NOMO-1 (cell line): Measurements from ENCODE around the gene LRBA.

ENCODE experiments used
- DNase-seq, 2 experiments: peaks; one replicate each; lab custom pipeline; 2025; ENCODE audit not compliant: unreplicated experiment in 2 of 2; lab: John Stamatoyannopoulos, UW

LRBA gene

GRCh38 chr4:150258569-150258968 is 756.5 kb downstream of the LRBA start:
- DNase-seq, result no peak

GRCh38 chr4:150256841-150257730 is 758.0 kb downstream of the LRBA start:
- peak in 1 of 2 experiments; percentile 1 for DNase-seq

- no peak for DNase-seq
These were observed 758.9 kb downstream of the LRBA start for GRCh38 chr4:150256225-150256620.

GRCh38 chr4:150255610-150256224 is 759.4 kb downstream of the LRBA start:
- no peak for DNase-seq

GRCh38 chr4:150253965-150254630 is 761.0 kb downstream of the LRBA start:
- DNase-seq, result no peak

- no peak for DNase-seq
These were observed 761.7 kb downstream of the LRBA start for GRCh38 chr4:150253416-150253815.

GRCh38 chr4:150252741-150253140 is 762.3 kb downstream of the LRBA start:
- no peak for DNase-seq

- DNase-seq, result no peak
These were observed 762.8 kb downstream of the LRBA start for GRCh38 chr4:150252306-150252705.

GRCh38 chr4:150251752-150252190 is 763.3 kb downstream of the LRBA start:
- DNase-seq, result no peak

GRCh38 chr4:150250998-150251651 is 764.0 kb downstream of the LRBA start:
- no peak for DNase-seq

GRCh38 chr4:150250293-150250997 is 764.6 kb downstream of the LRBA start:
- DNase-seq, result no peak

GRCh38 chr4:150248181-150248580 is 766.9 kb downstream of the LRBA start:
- DNase-seq, result no peak

- no peak for DNase-seq
These were observed 767.9 kb downstream of the LRBA start for GRCh38 chr4:150247184-150247583.

- DNase-seq, result no peak
These were observed 770.5 kb downstream of the LRBA start for GRCh38 chr4:150244600-150244999.

GRCh38 chr4:150243932-150244331 is 771.2 kb downstream of the LRBA start:
- no peak for DNase-seq

GRCh38 chr4:150242820-150243458 is 772.1 kb downstream of the LRBA start:
- peak in 1 of 2 experiments; percentile 0 for DNase-seq

- no peak for DNase-seq
These were observed 775.1 kb downstream of the LRBA start for GRCh38 chr4:150240011-150240410.

- DNase-seq, result no peak
These were observed 776.5 kb downstream of the LRBA start for GRCh38 chr4:150238591-150238990.

GRCh38 chr4:150237110-150237872 is 777.8 kb downstream of the LRBA start:
- no peak for DNase-seq
